UCSD-AML1 (cell line): Measurements from ENCODE around the gene ATP2A1.
A peak's percentile ranks its signal among the peaks of the same experiment; 100 is the strongest.
"Not testable (repeated sequence)": the region's sequence is repeated elsewhere in the genome, so short reads cannot be mapped to it uniquely, and the experiment has no call there.

Experiments
- DNase-seq: peaks from one replicate; lab custom pipeline; 2025; ENCODE audit not compliant: unreplicated experiment; lab: John Stamatoyannopoulos, UW

The ATP2A1 gene

DNA sequence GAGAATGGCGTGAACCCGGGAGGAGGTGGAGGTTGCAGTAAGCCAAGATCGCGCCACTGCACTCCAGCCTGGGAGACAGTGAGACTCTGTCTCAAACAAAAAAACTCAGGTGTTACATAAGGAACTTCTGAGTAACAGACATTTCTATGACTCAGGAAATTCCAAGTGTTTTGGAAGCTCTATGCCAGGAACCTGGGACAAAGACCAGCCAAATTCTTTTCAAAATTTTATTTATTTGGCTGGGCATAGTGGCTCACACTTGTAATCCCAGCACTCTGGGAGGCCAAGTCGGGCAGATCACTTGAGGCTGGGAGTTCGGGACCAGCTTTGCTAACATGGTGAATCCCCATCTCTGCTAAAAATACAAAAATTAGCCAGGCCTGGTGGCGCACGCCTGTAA, 19.9 kb upstream of the ATP2A1 start:
- no peak for DNase-seq

DNA sequence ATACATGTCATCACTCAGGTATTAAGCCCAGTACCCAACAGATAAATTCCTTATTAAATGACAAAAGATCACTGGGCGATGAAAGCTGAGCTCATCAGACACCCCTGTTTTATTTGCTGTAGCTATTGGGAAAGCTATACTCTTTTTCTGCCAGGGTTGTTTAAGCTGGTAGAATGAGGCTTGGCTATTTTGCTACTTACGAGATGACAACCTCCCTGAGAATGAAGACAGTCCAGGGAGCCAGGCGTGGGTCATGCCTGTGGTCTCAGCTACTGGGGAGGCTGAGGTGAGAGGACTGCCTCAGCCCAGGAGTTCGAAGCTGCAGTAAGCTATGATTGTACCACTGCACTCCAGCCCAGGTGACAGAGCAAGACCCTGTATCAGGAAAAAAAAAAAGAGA, 19.0 kb upstream of the ATP2A1 start:
- no peak for DNase-seq

DNA sequence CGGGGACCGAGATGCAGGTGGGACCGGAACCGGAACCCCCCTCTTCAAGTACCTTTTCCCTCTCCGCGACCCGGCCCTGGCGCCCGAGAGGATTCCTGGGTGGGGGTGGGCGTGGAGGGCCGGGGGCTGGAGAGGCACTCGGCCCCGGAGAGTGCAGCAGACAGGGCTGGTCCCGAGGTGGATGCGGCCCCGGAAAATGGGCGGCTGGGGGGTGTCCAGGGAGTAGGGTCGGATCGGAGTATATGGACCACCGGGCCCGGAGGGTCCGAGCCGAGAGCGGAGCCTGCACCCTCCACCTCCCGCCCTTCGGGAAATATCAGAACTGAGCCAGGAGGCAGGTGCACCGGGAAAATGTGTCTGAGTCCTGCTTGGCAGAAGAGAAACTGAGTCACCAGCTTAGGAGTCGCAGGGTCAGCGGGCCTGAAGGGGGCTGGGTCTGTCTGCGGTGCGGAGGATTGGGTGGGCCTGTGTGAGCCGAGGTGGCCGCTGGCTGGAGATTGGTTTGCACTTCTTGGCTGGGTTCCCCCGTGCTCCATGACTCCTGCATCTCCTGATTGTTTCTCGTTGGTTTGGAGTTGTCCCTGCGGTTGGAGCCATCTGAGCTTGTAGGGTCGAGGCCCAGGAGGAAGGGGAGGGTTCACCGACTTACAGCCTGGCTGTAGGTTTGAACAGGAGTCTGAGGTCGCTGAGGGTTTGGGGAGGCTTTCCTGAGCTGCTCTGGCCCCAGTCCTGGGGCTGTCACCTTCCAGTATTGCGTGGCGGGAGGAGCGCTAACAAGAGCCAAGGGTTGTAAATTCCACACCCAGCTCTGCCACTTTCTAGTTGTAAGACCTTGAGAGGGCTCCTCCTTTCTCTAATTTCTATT, 14.1 kb upstream of the ATP2A1 start:
- DNase-seq: no peak

DNA sequence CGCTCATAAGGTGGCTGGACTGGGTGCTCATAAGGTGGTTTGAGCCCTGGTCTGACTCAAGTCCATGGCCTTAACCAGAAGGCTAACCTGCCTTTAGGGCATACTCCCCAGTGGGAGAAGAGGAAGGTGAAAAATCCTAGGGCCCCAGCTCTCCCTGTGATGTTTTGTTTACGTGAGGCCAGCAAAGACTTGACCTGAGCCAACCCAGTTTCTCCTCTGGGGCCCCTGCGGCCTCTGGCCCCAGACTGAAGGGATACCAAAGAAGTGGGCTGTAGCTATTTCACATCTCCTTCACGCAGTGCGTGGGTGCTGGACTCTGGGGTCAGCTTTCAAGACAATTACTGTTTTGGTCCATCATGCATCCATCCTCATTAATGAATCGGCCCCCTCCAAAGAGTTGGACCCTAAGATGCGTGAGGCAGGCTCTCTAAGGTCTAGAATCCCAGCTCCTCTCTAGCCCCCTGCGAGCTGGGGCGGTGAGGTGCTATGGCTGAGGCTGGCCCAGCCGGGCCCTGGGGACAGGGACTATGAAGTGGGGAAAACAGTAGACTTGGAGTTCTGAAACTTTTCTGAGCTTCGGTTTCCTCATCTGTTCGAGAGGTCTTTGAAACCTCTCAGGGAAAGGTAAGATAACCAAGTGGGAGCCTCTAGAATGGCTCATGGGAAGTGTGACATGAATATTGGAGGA, 13.1 kb upstream of the ATP2A1 start:
- DNase-seq: no peak

GRCh38 chr16:28865722-28866453, 12.4 kb upstream of the ATP2A1 start:
- DNase-seq: no peak

- DNase-seq: no peak
Measured at GRCh38 chr16:28866454-28866804, 11.9 kb upstream of the ATP2A1 start.

DNA sequence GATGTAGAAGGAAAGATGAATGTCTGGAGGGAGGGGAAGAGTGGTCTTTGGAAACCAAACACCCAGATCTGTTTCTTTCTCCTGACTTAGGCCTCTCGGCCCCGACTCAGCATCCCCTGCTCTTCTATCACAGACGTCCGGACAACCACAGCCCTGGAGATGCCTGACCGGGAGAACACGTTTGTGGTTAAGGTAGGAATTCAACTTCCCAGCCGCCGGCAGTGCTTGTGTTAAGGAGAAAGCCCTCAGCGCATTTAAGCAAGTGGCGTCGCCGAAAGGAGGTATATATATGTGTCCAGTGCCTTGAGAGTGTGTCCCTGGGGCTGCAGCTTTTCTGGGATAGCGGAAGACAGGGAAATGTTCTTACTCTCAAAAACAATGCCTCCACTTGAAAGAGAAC, 11.0 kb upstream of the ATP2A1 start:
- DNase-seq: no peak

DNA sequence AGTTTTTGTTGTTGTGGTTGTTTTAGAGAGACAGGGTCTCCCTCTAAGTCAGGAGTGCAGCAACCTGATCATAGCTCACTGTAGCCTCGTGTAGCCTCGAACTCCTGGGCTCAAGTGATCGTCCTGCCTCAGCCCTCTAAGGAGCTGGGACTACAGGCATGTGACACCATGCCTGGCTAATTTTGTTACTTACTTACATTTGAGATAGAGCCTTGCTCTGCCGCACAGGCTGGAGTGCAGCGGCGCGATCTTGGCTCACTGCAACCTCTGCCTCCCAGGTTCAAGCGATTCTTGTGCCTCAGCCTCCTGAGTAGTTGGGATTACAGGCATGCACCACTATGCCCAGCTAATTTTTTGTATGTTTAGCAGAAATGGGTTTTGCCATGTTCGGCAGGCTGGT, 10.6 kb upstream of the ATP2A1 start:
- DNase-seq: not testable (repeated sequence)

DNA sequence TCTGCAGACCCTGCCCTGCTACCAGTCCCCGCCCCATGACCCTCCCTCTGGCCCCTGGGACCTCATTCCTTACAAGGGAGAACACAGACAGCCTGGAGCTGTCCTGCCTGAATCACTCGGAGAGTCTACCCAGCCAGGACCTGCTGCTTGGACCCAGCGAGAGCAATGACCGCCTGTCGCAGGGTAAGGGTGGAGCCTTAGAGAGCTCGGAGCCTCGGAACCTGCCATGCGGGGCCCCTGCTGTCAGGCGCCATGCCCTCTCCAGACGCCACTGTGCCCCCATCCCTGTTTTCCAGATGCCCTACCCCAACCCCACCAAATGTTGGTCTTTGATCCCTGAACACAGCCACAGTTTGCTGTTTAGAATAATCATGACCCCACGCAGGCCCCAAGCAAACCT, 9.1 kb upstream of the ATP2A1 start:
- no peak for DNase-seq

DNA sequence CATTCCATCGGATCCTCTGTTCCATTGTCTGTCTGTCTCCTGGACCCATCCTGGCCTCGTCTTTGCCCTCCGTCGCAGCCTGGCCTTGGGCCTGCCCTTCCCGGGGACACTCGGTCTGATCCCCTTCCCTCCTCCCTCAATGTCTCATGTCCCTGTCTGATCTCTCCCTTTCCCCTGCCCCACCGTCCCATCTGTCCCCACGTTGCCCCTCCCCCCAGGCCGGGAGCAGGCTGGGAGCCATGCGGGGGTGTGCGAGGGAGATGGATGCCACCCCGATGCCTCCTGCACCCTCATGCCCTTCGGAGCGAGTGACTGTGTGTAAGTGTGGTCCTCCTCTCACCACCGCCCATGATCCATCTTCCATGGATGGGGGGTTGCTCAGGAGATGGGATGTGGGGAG, 5.3 kb upstream of the ATP2A1 start:
- no peak for DNase-seq

- DNase-seq: peak; percentile 45
Measured at GRCh38 chr16:28873543-28874201, 4.6 kb upstream of the ATP2A1 start.

GRCh38 chr16:28874406-28874805, 3.9 kb upstream of the ATP2A1 start:
- DNase-seq: no peak

DNA sequence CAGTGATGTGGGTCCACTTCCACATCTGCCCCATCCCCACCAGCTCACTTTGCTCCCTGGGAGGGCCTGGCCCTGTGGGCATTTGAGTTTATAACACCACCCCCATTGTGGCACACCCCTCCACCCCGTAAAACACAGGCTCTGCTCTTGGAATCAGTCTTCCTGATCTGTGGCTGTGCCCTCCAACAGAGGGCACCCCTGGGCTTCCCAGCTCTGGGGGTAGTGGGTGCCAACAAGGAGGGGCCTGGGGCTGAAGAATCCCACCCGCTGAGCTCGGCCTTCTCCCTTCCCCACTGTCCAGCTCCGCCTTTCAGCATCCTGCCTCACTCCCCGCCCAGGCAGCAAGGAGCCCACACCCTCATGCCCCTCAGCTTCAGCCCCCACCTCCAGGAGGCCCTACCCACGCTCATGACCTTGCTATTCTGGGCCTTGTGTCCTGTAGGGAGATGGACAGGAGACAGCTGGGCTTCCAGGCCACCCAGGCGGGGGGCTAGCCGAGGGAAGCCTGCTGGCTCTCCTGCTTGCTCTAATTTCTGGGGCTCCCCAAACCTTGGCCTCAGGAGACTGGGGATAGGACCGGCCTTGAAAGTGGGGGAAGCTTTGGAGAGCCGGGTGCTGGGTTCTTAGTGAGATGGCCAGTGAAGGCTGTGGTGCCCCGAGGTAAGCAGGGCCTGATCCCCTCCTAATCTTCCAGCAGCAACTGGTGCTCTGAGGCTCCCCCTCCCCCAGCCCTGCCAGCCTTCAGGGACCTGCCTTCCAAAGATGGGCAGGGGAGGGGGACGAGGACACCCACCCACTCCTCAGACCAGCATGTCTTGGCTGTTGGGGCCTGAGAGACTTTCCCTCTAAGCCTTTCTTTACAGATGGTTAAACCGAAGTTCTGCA, 2.9 kb upstream of the ATP2A1 start:
- DNase-seq: no peak

DNA sequence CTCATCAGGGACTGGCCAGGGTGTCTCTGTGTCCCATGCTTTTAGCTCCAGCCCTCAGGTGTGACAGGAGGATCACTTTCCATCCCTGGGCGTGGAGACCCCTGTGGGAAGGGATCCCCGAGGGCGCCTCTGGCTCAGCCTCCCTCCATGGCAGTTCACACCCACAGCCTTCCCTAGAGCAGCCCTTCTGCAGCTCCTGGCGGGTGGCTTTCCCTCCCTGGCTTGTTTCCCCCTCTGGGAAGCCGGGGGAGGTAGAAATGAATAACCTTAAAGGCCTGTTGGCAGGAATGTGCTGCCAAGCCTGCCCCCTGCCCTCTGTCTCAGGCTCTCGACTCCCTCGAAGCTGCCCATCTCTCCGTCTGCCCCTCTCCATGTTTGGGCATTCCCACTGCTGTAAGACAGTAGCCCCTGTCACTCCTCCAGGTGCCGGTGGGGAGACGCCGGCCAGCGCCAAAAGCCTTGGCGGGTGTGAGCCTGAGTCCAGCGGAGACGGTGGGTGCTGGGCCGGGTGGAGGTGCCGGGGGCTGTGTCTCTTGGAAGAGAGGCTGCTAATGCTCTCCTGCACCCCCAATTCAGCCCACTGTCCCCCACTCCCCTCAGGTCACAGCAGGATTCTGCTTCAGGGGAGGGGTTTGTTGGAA, 2.1 kb upstream of the ATP2A1 start:
- DNase-seq: no peak

DNA sequence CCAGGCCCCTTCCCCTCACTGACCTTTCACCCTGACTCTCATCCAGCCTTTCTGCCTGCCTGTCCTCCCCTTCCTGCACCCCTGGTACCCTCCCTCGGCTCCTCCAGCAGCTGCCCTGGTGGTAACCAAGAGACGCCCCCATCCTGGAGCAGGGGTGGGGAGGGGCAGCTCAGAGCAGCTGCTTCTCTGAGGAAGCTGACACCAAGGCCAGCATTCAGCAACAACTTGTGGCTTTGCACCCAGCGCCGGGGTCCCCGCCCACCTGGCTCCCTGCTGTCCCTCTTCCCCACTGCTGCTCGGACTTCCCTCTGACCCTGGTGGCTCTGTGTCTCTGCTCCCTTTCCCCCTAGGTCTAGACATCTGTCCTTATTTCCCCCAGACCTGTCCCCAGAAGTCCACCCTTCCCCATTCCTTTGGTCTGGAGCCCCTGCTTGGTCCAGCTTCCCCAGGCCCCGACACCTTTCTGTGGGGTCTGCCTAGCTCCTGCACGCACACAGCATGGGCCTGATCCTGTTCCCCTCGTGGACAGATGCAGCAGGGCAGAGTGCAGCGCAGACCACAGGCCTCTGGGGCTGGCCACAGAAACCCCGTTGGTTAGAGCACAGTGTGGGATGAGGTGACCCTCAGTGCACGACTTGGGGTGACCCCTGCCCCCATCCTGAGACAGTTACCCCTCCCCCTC, 1.2 kb upstream of the ATP2A1 start:
- peak; percentile 32 for DNase-seq

GRCh38 chr16:28877655-28878000, 660 bp upstream of the ATP2A1 start:
- DNase-seq: no peak

- DNase-seq: no peak
Measured at GRCh38 chr16:28879261-28879840, 1.1 kb downstream of the ATP2A1 start.

GRCh38 chr16:28879841-28880588, 1.7 kb downstream of the ATP2A1 start:
- DNase-seq: peak; percentile 84

DNA sequence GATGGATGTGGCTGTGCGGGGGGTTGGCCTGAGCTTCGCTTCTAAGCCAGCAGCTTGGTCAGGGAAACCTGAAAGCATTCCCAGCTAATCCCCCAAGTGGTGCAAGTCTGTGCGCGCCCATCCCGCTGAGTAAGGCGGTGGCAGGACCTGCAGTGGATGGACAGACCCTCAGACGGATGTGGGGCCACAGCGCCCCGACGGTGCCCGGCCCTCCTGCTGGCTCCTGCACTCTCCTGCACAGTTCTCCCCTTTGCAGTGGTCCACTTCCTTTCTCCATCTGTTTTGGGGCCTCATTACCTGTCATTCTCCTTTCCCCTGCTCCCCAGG, 2.3 kb downstream of the ATP2A1 start:
- no peak for DNase-seq
